B cell (primary cell): ENCODE data around the gene EXOSC2. TPM values are rescaled to one million over a fixed set of nuclear protein-coding genes. Genes with fewer than 3 reads are reported as not detected.

Experiments used
- ATAC-seq: fragments of 200-7000 bp; cut with Tn5 transposase; one replicate; pipeline ENCODE4 v1.10.0; 2021; ENCODE audit warnings: low read depth, mild to moderate bottlenecking, moderate number of reproducible peaks, moderate library complexity
- CTCF ChIA-PET: fragments of 350-600 bp; sonication (Branson Sonifier 250); formaldehyde crosslinking; loops from one replicate; lab custom pipeline; 2021; ENCODE audit warnings: antibody characterized with exemption, inconsistent platforms; lab: Charles Lee
- POLR2A ChIA-PET: fragments of 350-600 bp; sonication (Branson Sonifier 250); formaldehyde crosslinking; loops from one replicate; lab custom pipeline; 2021; ENCODE audit warnings: antibody characterized with exemption; lab: Charles Lee
- DNase-seq: peaks from one replicate; pipeline ENCODE4 v3.0.0; 2013
- H2AFZ ChIP-seq: 2 replicates; pipeline ENCODE4 v1.6.1; 2012; ENCODE audit warnings: mild to moderate bottlenecking, low read depth, low read length; ENCODE audit not compliant: insufficient read depth, poor library complexity, severe bottlenecking
- H3K27ac ChIP-seq, 2 donors: 1 replicate in 1 of 2; 2 replicates in 1 of 2; pipeline ENCODE4 v1.5.1; 2012 to 2013; ENCODE audit warnings: low read length in 2 of 2, mild to moderate bottlenecking in 2 of 2, moderate library complexity in 1 of 2
- H3K27me3 ChIP-seq, 4 experiments: fragments of 200-600 bp in 1 of 4; sonication (generic) in 1 of 4; replicated peaks in 1 of 4; 1 replicate in 2 of 4; 2 replicates in 2 of 4; pipeline versions ENCODE4 v1.6.1 to v1.7.0; 2013 to 2016; ENCODE audit warnings: low read length in 3 of 4, mild to moderate bottlenecking in 2 of 4, mixed read lengths in 1 of 4, moderate library complexity in 1 of 4; ENCODE audit not compliant: insufficient read depth in 4 of 4, control insufficient read depth in 3 of 4; ENCODE audit errors: control extremely low read depth in 1 of 4
- H3K36me3 ChIP-seq, 2 experiments: replicated peaks in 1 of 2; 1 replicate in 1 of 2; 2 replicates in 1 of 2; pipeline versions ENCODE4 v1.6.1 to v1.7.1; 2013; ENCODE audit warnings: low read length in 1 of 2; ENCODE audit not compliant: insufficient read depth in 2 of 2, control insufficient read depth in 1 of 2; ENCODE audit errors: control extremely low read depth in 1 of 2, extremely low read depth in 1 of 2
- H3K4me1 ChIP-seq, 2 donors: fragments of 200-600 bp in 1 of 2; sonication (generic) in 1 of 2; 1 replicate in 1 of 2; 2 replicates in 1 of 2; pipeline versions ENCODE4 v1.5.1 to v1.6.1; 2013 to 2017; ENCODE audit warnings: low read length in 2 of 2; ENCODE audit not compliant: control insufficient read depth in 2 of 2, insufficient read depth in 2 of 2
- H3K4me2 ChIP-seq: replicated peaks from 2 replicates; pipeline ENCODE3; 2012; ENCODE audit warnings: mild to moderate bottlenecking, low read depth, low read length; ENCODE audit not compliant: poor library complexity, severe bottlenecking
- H3K4me3 ChIP-seq, 5 experiments: fragments of 200-600 bp in 1 of 5; sonication (generic) in 1 of 5; 1 replicate in 3 of 5; 2 replicates in 2 of 5; pipeline versions ENCODE4 v1.5.1 to v1.7.0; 2011 to 2016; ENCODE audit warnings: low read length in 4 of 5, mild to moderate bottlenecking in 4 of 5, low read depth in 2 of 5, control low read depth in 1 of 5, moderate library complexity in 1 of 5; ENCODE audit not compliant: insufficient read depth in 1 of 5; ENCODE audit errors: control extremely low read depth in 1 of 5, extremely low read depth in 1 of 5
- H3K79me2 ChIP-seq: fragments of 200-600 bp; sonication (generic); one replicate; pipeline ENCODE4 v1.6.0; 2016; ENCODE audit warnings: low read length; ENCODE audit not compliant: control insufficient read depth, insufficient read depth
- H3K9ac ChIP-seq: fragments of 200-600 bp; sonication (generic); 2 replicates; pipeline ENCODE4 v1.6.1; 2017; ENCODE audit warnings: mild to moderate bottlenecking, low read length, moderate library complexity
- H3K9me3 ChIP-seq, 3 donors: one replicate each; pipeline versions ENCODE4 v1.6.1 to v1.7.1; 2013; ENCODE audit warnings: low read length in 2 of 3; ENCODE audit not compliant: control insufficient read depth in 2 of 3, insufficient read depth in 1 of 3; ENCODE audit errors: control extremely low read depth in 1 of 3
- H4K20me1 ChIP-seq: 2 replicates; pipeline ENCODE4 v1.6.0; 2012; ENCODE audit warnings: mild to moderate bottlenecking, low read length; ENCODE audit not compliant: insufficient read depth, control insufficient read depth, poor library complexity, severe bottlenecking
- H3K27ac Mint-ChIP-seq: one replicate; pipeline ENCODE4 v1.8.0; 2021; ENCODE audit warnings: mixed read lengths
- H3K27me3 Mint-ChIP-seq: one replicate; pipeline ENCODE4 v1.8.0; 2021; ENCODE audit warnings: mixed read lengths
- H3K4me1 Mint-ChIP-seq: one replicate; pipeline ENCODE4 v1.8.0; 2021; ENCODE audit warnings: mixed read lengths
- H3K4me3 Mint-ChIP-seq: one replicate; pipeline ENCODE4 v1.8.0; 2021; ENCODE audit warnings: mixed read lengths
- H3K9me3 Mint-ChIP-seq: one replicate; pipeline ENCODE4 v1.8.0; 2022; ENCODE audit warnings: mixed read lengths; ENCODE audit not compliant: insufficient read depth
- CTCF ChIP-seq: fragments of 200-600 bp; IDR thresholded peaks from one replicate; pipeline ENCODE4 v1.8.0; 2022; ENCODE audit warnings: antibody characterized with exemption, mild to moderate bottlenecking
- EZH2 ChIP-seq: IDR thresholded peaks from 2 replicates; pipeline ENCODE4 v1.6.1; 2012; ENCODE audit warnings: borderline replicate concordance, low read depth, mild to moderate bottlenecking, moderate library complexity, low read length; ENCODE audit not compliant: insufficient read depth, poor library complexity, severe bottlenecking
- WGBS: methylation state at CpG from one replicate; pipeline ENCODE4 v1.1.5; 2013; ENCODE audit warnings: missing lambda C conversion rate; ENCODE audit not compliant: insufficient coverage; 5-methylcytosine and 5-hydroxymethylcytosine counted together
- intact Hi-C: fragments of 100-400 bp; cut with micrococcal nuclease; formaldehyde crosslinking; loops from one replicate; pipeline ENCODE4 v1.10.0; 2022
- polyA plus RNA-seq: library from polyadenylated mRNA; depleted of rRNA; stranded (reverse); fragments of >200 nt; gene quantifications from 2 replicates; pipeline ENCODE4 v1.2.3, GENCODE V29; 2012
- total RNA-seq, 2 donors: library from RNA; stranded (reverse); fragments of 120-200 nt in 1 of 2; gene quantifications; 1 replicate in 1 of 2; 2 replicates in 1 of 2; pipeline versions ENCODE4 v1.2.3 to v1.2.4, GENCODE V29; 2013 to 2022

EXOSC2 gene
- total and polyA plus RNA-seq, 2 donors (not counting 1 experiment from before 2014, with no cell fraction given) = 31.5 to 53.3 TPM

- H3K4me1 Mint-ChIP-seq = peaks cover 33% of the 10 kb centered on the region
- Histone ChIP-seq H3K36me3 (no peaks in the 10 kb centered on the region), H3K27me3 (no peaks in the 10 kb centered on the region), H3K9me3 (no peaks in the 10 kb centered on the region), H2AFZ (peak overlapping the region; percentile 89), H3K4me2 (peak overlapping the region; percentile 84), H4K20me1 (peaks cover 17% of the 10 kb centered on the region), H3K27ac (peak overlapping the region; percentile 92 to 98), H3K9ac (peak overlapping the region; percentile 92), H3K4me1 (peaks cover 24 to 33% of the 10 kb centered on the region in 2 donors), H3K4me3 (peak overlapping the region; percentile 53 to 94 (median 88)), H3K79me2 (peaks cover 49% of the 10 kb centered on the region)
- no peaks in the 10 kb centered on the region for H3K27me3 Mint-ChIP-seq
- H3K27ac Mint-ChIP-seq = peak overlapping the region; percentile 95
- ChIA-PET POLR2A (interaction anchor here (0.5 kb wide), 1 partner anchor 9 kb away, joined by 4 read pairs; no protein-coding TSS in a partner anchor), CTCF (interaction anchor here (1.3 to 3.3 kb wide), 2 partner anchors 12 to 28 kb away, joined by 3 to 18 read pairs; no protein-coding TSS in a partner anchor)
- no peaks in the 10 kb centered on the region for H3K9me3 Mint-ChIP-seq
- WGBS = under 1% methylated on average over 60 of the region's 68 CpGs
- TF ChIP-seq EZH2 (no peak), CTCF (no peak)
- ATAC-seq = peak; percentile 97
- intact Hi-C loops = loop anchor here (1.0 to 5.0 kb wide), 2 partner anchors 19 to 415 kb away; partner anchors contain the start of genes EXOSC2 and NUP214
- DNase-seq = peak; percentile 97
- H3K4me3 Mint-ChIP-seq = peak overlapping the region; percentile 92
Observed at GRCh38 chr9:130712564-130713285, 19.1 kb downstream of the EXOSC2 start.
